ENCODE data around the gene ZNF140. TPM values are rescaled to one million over a fixed set of nuclear protein-coding genes. Genes with fewer than 3 reads are reported as not detected.

Gene ZNF140
- total and polyA plus RNA-seq, 12 donors = 6.8 to 11.9 (median 9.1) TPM

- DNase-seq (no peak), ATAC-seq (no peak)
- Histone ChIP-seq H3K9me3 (peaks cover 0 to 100% (median 97%) of the 10 kb centered on the region in 11 donors), H3K4me3 (no peak overlapping the region), H3K4me1 (no peaks in the 10 kb centered on the region), H3K27me3 (no peaks in the 10 kb centered on the region), H3K27ac (no peak overlapping the region), H3K36me3 (peaks cover 22 to 100% (median 95%) of the 10 kb centered on the region in 9 donors)
- TF ChIP-seq CTCF (IDR thresholded peaks at IDR 0.05) = no peak
- intact Hi-C loops (cut with DNase I) = loop anchor here in 1 of 10 donors (10.0 kb wide), 1 partner anchor 122 kb away; no protein-coding TSS in a partner anchor
- 98 to 99% methylated on average over 3 of the region's 3 CpGs for WGBS, 2 donors
These were observed 34.0 kb upstream of the ZNF140 start for GRCh38 chr12:133046698-133047097.

GRCh38 chr12:133057446-133057845 is 23.3 kb upstream of the ZNF140 start:
- 98 to 99% methylated on average over 5 of the region's 5 CpGs for WGBS, 2 donors
- Histone ChIP-seq H3K4me3 (no peak overlapping the region), H3K36me3 (peaks cover 8 to 100% (median 58%) of the 10 kb centered on the region in 9 donors), H3K27ac (no peak overlapping the region), H3K27me3 (no peaks in the 10 kb centered on the region), H3K4me1 (no peaks in the 10 kb centered on the region), H3K9me3 (peaks cover 19 to 100% (median 100%) of the 10 kb centered on the region in 11 donors)
- DNase-seq (no peak), ATAC-seq (no peak)
- no peak for TF ChIP-seq CTCF (IDR thresholded peaks at IDR 0.05)
- intact Hi-C loops (cut with DNase I) = loop anchor here in 1 of 10 donors (5.0 kb wide), 1 partner anchor 50 kb away; no protein-coding TSS in a partner anchor

GRCh38 chr12:133058203-133059113 is 22.3 kb upstream of the ZNF140 start:
- intact Hi-C loops (cut with DNase I) = loop anchor here in 1 of 10 donors (5.0 kb wide), 1 partner anchor 49 kb away; no protein-coding TSS in a partner anchor
- Histone ChIP-seq H3K4me3 (no peak overlapping the region), H3K9me3 (peaks cover 19 to 100% (median 100%) of the 10 kb centered on the region in 11 donors), H3K4me1 (no peaks in the 10 kb centered on the region), H3K27me3 (no peaks in the 10 kb centered on the region), H3K27ac (no peak overlapping the region), H3K36me3 (peaks cover under 1 to 100% (median 54%) of the 10 kb centered on the region in 9 donors)
- DNase-seq = no peak
- ATAC-seq = no peak
- WGBS, 2 donors = 95 to 96% methylated on average over 8 of the region's 8 CpGs
- no peak for TF ChIP-seq CTCF (IDR thresholded peaks at IDR 0.05)

GRCh38 chr12:133061954-133062353 is 18.8 kb upstream of the ZNF140 start:
- H3K4me1 ChIP-seq = no peaks in the 10 kb centered on the region
- no peaks in the 10 kb centered on the region for H3K27me3 ChIP-seq
- DNase-seq (no peak), ATAC-seq (no peak)
- TF ChIP-seq CTCF (IDR thresholded peaks at IDR 0.05) = no peak
- WGBS, 2 donors = 97 to 100% methylated on average over 1 of the region's 1 CpG
- intact Hi-C loops (cut with DNase I) = no loop called here
- no peak overlapping the region for H3K27ac ChIP-seq
- peaks cover 0 to 80% (median 19%) of the 10 kb centered on the region in 9 donors for H3K36me3 ChIP-seq
- H3K4me3 ChIP-seq = no peak overlapping the region
- H3K9me3 ChIP-seq = peaks cover 21 to 100% (median 99%) of the 10 kb centered on the region in 11 donors
